NCI-H2196 (cell line): ENCODE data around the gene ERC2.

Experiments used
- DNase-seq: peaks from one replicate; lab custom pipeline; 2025; ENCODE audit not compliant: unreplicated experiment; lab: John Stamatoyannopoulos, UW

ERC2 gene

GRCh38 chr3:55897573-55898224 lies 570.6 kb downstream of the ERC2 start:
- peak; percentile 5 for DNase-seq

DNA sequence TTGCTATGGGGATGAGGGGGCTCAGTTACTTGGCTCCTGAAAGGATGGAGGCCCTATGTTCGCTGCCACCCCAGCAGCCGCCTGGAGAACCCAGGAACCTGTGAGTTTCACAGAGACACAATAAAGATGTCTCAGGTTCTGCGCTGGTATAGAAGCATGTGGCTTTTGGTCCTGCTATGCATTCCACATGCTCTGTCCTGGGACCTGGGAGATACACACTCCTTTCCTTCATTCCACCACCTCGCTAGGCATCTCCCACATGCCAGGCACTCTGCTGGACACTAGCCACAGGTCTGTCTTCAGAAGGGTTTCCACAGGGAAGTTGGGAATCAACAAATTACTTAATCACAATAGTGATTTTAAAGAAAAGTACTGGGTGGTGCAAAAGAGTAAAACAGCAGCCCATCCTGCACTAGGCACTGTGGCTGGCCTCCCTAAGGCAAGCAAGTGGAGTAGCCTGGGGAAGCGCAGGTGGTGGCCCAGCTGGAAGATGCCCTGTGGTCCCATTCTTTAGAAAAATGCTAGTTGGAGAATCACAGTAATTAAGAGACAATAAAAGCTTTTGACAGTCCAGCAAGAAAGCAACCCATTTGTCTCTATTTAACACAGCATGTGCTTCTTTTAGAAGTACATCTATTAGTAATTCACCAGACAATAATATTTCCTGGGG lies 572.2 kb downstream of the ERC2 start:
- no peak for DNase-seq

DNA sequence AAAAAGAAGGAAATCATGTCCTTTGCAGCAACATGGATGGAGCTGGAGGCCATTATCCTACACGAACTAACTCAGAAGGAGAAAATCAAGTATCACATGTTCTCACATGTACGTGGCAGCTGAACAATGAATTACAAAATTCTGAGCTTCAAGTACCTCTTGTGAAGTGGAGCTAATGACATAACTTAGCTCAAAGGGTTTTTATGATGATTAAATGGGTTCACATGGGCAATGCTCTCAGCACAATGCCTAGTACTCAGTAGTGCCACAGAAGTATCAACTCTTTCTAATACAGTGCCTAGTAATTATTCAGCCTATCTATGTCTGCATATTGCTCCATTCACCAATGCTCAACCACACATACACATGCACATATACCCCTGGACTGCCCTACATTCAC lies 573.7 kb downstream of the ERC2 start:
- no peak for DNase-seq

- DNase-seq, result no peak
These were observed 575.1 kb downstream of the ERC2 start for GRCh38 chr3:55893045-55893664.

- DNase-seq, result no peak
These were observed 577.2 kb downstream of the ERC2 start for GRCh38 chr3:55891106-55891505.

- no peak for DNase-seq
These were observed 579.9 kb downstream of the ERC2 start for GRCh38 chr3:55888282-55888885.

DNA sequence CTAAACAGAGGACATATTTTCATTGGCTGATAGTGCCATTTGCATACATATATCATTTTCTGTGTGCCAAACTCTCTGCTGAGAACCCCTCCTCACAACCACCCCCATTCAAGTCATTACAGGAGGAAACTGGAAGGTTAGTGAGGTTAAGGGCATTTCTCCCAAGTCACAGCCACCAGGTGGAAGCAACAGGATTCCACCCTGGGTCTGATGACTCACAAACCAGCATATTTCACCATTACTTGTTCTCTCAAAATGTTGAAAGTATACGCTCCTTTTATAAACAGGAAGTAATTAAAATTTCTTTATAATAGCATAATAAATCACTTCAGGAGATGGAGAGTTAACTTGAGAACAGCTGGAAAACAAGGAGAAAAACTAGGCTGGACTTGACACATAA lies 582.5 kb downstream of the ERC2 start:
- no peak for DNase-seq

- no peak for DNase-seq
These were observed 583.6 kb downstream of the ERC2 start for GRCh38 chr3:55884491-55885285.

GRCh38 chr3:55884066-55884465 lies 584.2 kb downstream of the ERC2 start:
- DNase-seq, result no peak

DNA sequence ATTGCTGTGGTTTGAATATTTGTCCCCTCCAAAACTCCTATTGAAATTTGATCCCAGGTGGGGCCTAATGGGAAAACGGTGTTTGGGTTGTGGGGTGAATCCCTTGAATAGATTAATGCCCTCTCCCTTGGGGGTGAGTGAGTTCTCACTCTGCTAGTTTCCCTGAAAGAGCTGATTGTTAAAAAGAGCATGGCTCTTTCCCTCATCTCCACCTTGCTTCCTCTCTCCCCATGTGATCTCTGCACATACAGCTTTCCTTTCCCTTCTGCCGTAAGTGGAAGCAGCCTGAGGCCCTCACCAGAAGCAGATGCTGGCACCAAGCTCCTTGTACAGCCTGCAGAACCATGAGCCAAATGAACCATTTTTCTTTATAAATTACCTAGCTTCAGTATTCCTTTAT lies 586.3 kb downstream of the ERC2 start:
- no peak for DNase-seq

GRCh38 chr3:55880357-55880756 lies 587.9 kb downstream of the ERC2 start:
- DNase-seq, result no peak

GRCh38 chr3:55879901-55880331 lies 588.4 kb downstream of the ERC2 start:
- no peak for DNase-seq

DNA sequence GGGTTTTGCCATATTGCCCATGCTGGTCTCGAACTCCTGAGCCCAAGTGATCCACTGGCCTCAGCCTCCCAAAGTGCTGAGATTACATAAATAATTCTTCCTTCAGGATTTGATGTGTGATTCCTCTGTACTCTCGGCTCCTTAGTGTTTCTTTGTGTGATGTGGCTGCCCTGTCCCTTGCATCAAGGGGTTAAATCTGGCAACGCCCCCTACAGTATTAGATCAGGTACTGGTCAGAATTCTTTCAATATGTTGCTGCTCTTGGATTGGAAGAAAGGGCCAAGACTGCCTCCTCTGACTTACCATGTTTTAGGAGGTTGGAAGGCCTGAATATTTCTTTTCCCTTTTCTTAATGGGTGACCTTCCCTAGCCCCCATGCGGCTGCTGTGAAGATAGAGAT lies 590.6 kb downstream of the ERC2 start:
- no peak for DNase-seq

DNA sequence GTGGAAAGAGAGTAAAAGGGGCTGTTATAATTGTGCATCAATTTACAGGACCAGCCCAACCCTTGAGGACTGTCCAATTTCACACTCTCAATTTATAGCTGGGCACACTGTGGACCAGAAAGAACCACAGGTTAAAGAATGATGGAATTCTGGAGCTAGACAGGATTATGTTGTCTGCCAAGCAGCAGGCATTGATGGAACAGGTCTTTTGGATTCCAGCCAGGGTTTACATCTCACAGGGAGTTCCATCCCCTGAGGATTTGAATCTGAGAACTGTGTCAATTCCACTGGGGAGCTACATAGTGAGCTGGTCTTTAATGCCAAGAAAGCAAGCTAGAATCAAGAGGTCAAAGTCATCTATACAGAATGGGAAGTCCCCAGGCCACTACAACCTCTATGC lies 591.7 kb downstream of the ERC2 start:
- no peak for DNase-seq

GRCh38 chr3:55875113-55875512 lies 593.2 kb downstream of the ERC2 start:
- no peak for DNase-seq

GRCh38 chr3:55873523-55874254 lies 594.6 kb downstream of the ERC2 start:
- no peak for DNase-seq

GRCh38 chr3:55870594-55870993 lies 597.7 kb downstream of the ERC2 start:
- DNase-seq, result no peak

DNA sequence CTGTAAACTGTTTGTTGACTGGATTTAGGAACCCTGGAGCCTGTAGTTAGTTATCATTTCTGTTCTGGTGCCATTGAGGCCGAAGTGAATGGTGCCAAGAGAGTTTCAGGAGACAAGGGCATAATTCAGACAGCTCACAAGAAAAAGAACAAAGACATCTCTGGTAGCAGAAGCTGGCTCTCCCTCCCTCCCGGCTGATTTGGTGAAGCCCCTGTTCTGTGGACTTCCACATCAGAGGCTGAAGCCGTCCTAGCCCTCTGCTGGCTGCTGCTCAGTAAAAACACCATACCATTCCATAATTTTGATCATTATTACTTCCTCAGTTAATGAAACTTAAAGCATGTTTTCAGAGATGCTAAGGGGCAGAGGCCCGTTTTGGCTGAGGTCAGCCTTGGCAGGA lies 599.9 kb downstream of the ERC2 start:
- no peak for DNase-seq

- DNase-seq, result no peak
These were observed 605.2 kb downstream of the ERC2 start for GRCh38 chr3:55863028-55863427.

DNA sequence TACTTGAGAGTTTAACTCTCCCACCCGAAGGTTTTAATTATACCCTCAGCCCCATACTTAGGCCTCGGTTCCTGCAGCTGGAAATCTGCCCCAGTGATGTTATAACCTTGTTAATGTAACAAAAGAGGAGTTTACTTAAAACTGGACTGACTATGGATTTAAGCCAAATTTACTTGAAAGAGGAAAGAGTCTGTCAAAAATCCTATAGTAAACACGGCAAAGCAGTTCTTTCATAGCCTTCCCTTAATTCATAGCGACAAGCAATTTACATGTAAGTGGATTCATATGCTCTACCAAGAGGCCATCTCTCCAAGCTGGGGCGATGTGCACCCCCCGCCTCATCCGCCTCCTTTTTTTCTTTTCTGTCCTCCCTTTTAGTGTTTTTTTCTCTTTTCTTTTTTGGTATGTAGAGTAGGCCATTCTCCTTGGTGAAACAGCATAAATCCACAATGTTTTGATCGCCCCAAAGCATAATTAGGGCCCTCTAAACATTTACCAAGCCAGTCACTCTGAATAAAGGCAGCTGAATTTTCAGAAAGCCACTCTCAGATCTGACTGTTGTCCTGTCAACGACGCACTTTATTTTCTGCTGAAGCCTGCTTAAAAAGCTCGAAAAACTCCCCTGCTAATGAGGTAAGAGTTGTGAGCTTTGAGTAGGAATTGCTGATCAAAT lies 608.1 kb downstream of the ERC2 start:
- no peak for DNase-seq
